GM12878 (cell line): ENCODE data around the gene MR1. TPM values are rescaled to one million over a fixed set of nuclear protein-coding genes. Genes with fewer than 3 reads are reported as not detected.
A peak's percentile ranks its signal among the peaks of the same experiment; 100 is the strongest.

Source experiments
- BHLHE40 ChIP-seq, 2 experiments: fragments of 450-650 bp in 1 of 2; IDR thresholded peaks; 2 replicates each; pipeline ENCODE4 v1.6.1; 2011 to 2017; ENCODE audit warnings: low read depth in 2 of 2, borderline replicate concordance in 1 of 2, improper control_type of control experiment in 1 of 2, low read length in 1 of 2, mild to moderate bottlenecking in 1 of 2
- CHD1 ChIP-seq: IDR thresholded peaks from 2 replicates; pipeline ENCODE4 v1.6.1; 2012; ENCODE audit warnings: low read depth, low read length, improper control_type of control experiment
- CREM ChIP-seq: IDR thresholded peaks from 2 replicates; pipeline ENCODE4 v1.6.1; 2014; ENCODE audit warnings: antibody characterized with exemption, low read depth
- FOXM1 ChIP-seq: IDR thresholded peaks from 2 replicates; pipeline ENCODE4 v1.6.1; 2012; ENCODE audit warnings: low read depth, mild to moderate bottlenecking, inconsistent platforms, low read length, moderate library complexity
- HDAC6 ChIP-seq: fragments of 200-600 bp; sonication (generic); IDR thresholded peaks from one replicate; pipeline ENCODE4 v1.8.0; 2017; ENCODE audit warnings: antibody characterized with exemption; ENCODE audit not compliant: unreplicated experiment
- HDGF ChIP-seq: fragments of 450-650 bp; IDR thresholded peaks from 2 replicates; pipeline ENCODE4 v1.6.1; 2016; ENCODE audit warnings: antibody characterized with exemption
- JUND ChIP-seq: IDR thresholded peaks from 2 replicates; pipeline ENCODE4 v1.6.1; 2012; ENCODE audit warnings: low read depth, mild to moderate bottlenecking, low read length, improper control_type of control experiment, moderate library complexity
- NBN ChIP-seq: fragments of 450-650 bp; IDR thresholded peaks from 2 replicates; pipeline ENCODE4 v1.6.1; 2016
- RB1 ChIP-seq: fragments of 450-650 bp; formaldehyde crosslinking; IDR thresholded peaks from 2 replicates; pipeline ENCODE4 v1.6.1; 2017; ENCODE audit warnings: mild to moderate bottlenecking, borderline replicate concordance
- RELB ChIP-seq: fragments of 450-650 bp; IDR thresholded peaks from 2 replicates; pipeline ENCODE4 v1.6.1; 2017; ENCODE audit warnings: low read depth, mild to moderate bottlenecking, moderate library complexity
- SPI1 ChIP-seq: IDR thresholded peaks from 2 replicates; pipeline ENCODE4 v1.6.1; 2011; ENCODE audit warnings: low read depth, mild to moderate bottlenecking, low read length, moderate library complexity, borderline replicate concordance; ENCODE audit not compliant: insufficient read depth
- SREBF1 ChIP-seq: IDR thresholded peaks from 2 replicates; pipeline ENCODE4 v1.6.1; 2012; ENCODE audit warnings: mild to moderate bottlenecking, low read length
- SREBF2 ChIP-seq: IDR thresholded peaks from 2 replicates; pipeline ENCODE4 v1.6.1; 2012; ENCODE audit warnings: mild to moderate bottlenecking, low read length
- polyA plus RNA-seq, 11 experiments: library from polyadenylated mRNA; depleted of rRNA in 4 of 11; unstranded in 6 of 11; stranded (reverse) in 5 of 11; fragments of >200 nt; fragmentation: Nextera tagmentation in 4 of 11; fragmentation: Illumina TruSeq in 1 of 11; extraction: Ambion mirVana in 4 of 11; extraction: Trizol in 1 of 11; gene quantifications; 1 replicate in 1 of 11; 2 replicates in 10 of 11; pipeline versions ENCODE4 v1.2.1 to v1.2.3, GENCODE V29; 2011 to 2016; ENCODE audit warnings: inconsistent platforms in 2 of 11, missing spikeins in 2 of 11, low read depth in 1 of 11
- total RNA-seq, 4 experiments: library from RNA; depleted of rRNA in 3 of 4; stranded (reverse); fragments of >200 nt in 3 of 4; fragmentation: Illumina TruSeq in 1 of 4; extraction: Trizol in 1 of 4; gene quantifications; 2 replicates each; pipeline versions ENCODE4 v1.2.1 to v1.2.3, GENCODE V29; 2013 to 2021

The MR1 gene
- total and polyA plus RNA-seq, 10 of the 15 experiments (the other 5 are each of a cell fraction or from before 2014, with no cell fraction given), result 24.7 to 65.9 (median 30.9) TPM

DNA sequence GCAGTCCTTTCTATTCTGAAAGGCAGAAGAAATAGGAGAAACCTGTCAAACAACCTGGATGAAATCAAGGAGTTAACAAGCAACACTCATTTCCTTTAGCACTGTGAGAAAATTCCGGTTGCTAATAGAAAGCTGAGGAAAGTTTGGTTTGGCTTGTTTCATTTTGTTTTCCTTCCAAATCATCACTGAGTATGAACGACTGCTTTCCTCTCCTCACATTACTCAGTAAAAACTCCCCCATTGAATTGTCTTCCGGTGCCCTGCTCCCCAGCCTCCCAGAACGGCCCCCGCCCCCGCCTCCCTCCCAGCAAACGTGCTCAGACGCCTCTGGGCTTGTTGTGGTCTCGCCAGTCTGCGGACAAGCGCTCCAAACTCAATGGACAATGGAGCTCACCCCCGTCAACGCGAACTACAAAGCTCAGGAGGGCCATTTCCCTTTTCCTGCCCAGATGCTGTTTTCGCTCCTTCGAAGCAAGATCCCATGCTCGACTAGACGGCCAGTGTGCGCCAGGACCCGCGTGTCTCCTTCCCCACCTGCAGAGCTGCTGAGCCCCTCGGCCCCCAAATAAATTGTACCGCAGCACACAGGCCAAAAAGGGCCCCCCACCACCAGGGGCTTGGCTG, 11.9 kb upstream of the MR1 start (continued):
- peak; percentile 83 to 85 for TF ChIP-seq BHLHE40 (IDR thresholded peaks at IDR 0.05; ENCODE audit: borderline replicate concordance in 1 of 2, low read depth in 2 of 2, low read length in 1 of 2)
- 0 out of 2 replicates have a peak, but pooled peaks have one; percentile 8 for TF ChIP-seq JUND
- peak; percentile 25; the same call in 1 of the 2 replicates for TF ChIP-seq RELB
- TF ChIP-seq SREBF2, result no peak
- peak; percentile 43; the same call in 1 of the 2 replicates for TF ChIP-seq RB1
- TF ChIP-seq FOXM1, result no peak
- TF ChIP-seq CHD1, result peak; percentile 71; the same call in 1 of the 2 replicates
- 0 out of 2 replicates have a peak, but pooled peaks have one; percentile 30 for TF ChIP-seq CREM
- TF ChIP-seq SPI1, result peak; percentile 64; the same call in 1 of the 2 replicates
- TF ChIP-seq SREBF1, result no peak
- no peak for TF ChIP-seq HDAC6
- TF ChIP-seq HDGF, result no peak
- TF ChIP-seq NBN, result peak; percentile 39; the same call in 1 of the 2 replicates
